GM18499 (cell line): Measurements from ENCODE around the gene VGLL1.
A peak's percentile ranks its signal among the peaks of the same experiment; 100 is the strongest.

Experiments
- ATAC-seq: cut with Tn5 transposase; IDR thresholded peaks from one replicate; pipeline ENCODE4 v1.9.1; 2021; ENCODE audit warnings: moderate number of reproducible peaks; ENCODE audit not compliant: insufficient read depth, unreplicated experiment

Gene VGLL1

GRCh38 chrX:136531951-136532350 lies at the start of gene VGLL1:
Gene VGLL1 (plus strand): TSS chrX:136532215. CDS start chrX:136536021, 3,806 bp downstream.
- ATAC-seq: no peak

- ATAC-seq: no peak
Observed at GRCh38 chrX:136487647-136488046, 44.4 kb upstream of the VGLL1 start, which contains the start of gene BRS3. Gene BRS3 (plus strand): TSS chrX:136487947. CDS start chrX:136488115, 168 bp downstream.

DNA sequence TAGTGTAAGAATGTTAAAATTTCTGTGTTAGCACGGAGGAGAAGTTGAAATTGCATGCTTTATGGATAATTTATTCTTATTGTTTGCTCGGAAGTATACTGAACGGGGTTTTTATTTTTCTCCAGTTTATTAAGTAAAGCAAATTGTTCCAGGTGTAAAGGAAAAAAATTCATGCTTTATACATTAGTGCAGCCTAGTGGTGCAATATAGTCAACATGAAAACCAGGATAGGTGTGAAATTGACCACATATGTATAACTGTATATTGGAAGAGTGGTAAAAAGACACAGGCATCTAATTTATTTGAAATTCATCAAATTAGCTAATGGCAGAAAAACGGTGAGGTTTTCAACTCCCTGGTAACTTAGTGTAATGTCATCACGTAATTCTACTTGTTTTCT lies 43.3 kb upstream of the VGLL1 start:
- no peak for ATAC-seq

- ATAC-seq: no peak
Observed at GRCh38 chrX:136491832-136492231, 40.2 kb upstream of the VGLL1 start.

GRCh38 chrX:136493011-136493410 lies 39.0 kb upstream of the VGLL1 start:
- ATAC-seq: no peak

DNA sequence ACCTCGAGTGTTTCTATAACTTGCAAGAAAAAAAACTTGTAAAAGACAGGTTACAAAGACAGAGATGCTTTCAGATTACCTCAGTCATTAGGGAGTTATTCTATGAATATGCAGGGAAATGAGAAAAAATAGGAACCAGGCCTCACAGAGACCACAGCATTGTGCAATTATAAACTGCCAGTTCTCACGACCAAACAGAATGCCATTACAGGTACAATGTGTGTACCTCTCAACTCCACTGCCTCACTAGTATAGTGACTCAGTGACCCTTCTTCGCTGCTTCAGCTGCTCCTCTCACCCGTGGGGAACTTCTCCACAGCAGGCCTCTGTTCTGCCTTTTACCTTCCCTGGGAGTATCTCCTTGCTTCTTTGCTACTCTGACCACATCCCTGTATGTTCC lies 37.0 kb upstream of the VGLL1 start:
- ATAC-seq: no peak

DNA sequence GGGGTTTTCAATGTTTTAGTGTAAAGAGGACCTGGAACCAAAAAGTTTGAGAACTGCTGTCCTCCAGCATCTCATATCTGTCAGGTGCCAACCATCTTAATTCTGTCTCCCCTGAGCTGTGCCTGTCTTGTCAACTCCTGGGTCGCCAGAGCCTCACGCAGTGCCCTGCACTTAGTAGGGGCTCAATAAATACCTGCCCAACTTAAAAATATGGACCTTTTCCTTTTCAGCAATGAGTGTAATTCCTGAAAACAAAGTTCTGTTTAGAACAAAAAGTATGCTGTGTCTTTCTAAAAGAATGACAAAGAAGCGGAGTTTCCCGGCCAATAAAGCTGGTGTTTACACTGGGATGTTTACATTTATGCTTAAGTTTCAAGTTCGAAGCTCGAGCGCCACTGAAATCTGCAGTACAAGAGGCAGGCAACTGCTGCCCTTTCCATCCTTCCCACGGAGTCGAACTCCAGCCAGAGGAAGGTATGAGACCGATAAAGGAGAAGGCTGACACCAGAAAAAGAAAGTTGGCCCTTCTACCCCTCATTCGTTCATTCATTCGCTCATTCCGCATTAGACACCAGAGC lies 35.7 kb upstream of the VGLL1 start:
- ATAC-seq: no peak

- peak; percentile 37 for ATAC-seq
Observed at GRCh38 chrX:136496764-136497555, 35.1 kb upstream of the VGLL1 start.

DNA sequence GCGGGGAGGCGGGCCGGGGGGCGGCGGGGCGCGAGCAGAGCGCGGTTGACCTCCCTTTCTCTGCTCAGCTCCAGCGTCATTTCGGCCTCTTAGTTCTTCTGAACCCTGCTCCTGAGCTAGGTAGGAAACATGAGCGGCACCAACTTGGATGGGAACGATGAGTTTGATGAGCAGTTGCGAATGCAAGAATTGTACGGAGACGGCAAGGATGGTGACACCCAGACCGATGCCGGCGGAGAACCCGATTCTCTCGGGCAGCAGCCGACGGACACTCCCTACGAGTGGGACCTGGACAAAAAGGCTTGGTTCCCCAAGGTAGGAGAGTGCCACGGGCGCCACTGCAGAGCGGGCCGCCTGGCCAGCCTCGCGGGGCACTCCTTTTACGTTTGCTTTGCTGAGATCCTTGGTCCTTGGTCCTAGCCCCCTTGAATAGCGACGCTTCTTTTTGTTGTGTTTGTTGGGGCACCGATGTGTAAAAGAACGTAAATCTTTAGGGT lies 34.4 kb upstream of the VGLL1 start, which contains the start of gene HTATSF1:
TSS of gene HTATSF1 (plus strand) at position 37 of the 497 bp plus-strand sequence. CDS start at position 130, 93 bp downstream.
- peak; percentile 17 for ATAC-seq

DNA sequence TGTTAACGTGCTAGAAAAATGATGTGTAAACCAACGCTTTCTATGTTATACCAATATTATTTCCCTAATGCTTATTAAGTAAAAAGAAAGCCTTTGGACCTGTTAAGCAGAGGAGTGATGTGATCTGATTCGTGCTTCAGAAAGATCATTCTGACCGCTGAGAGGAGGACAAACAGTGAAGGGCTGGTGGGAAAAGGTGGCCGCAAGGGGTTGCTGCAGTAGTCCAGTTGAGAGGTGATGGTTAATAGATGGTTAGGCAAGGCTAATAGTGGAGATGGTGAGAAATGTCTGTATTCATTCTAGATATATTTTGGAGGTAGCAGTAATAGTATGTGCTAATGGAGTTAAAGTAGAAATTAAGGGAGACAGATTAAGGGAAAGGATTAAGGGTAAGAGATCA lies 12.9 kb upstream of the VGLL1 start:
- ATAC-seq: no peak

DNA sequence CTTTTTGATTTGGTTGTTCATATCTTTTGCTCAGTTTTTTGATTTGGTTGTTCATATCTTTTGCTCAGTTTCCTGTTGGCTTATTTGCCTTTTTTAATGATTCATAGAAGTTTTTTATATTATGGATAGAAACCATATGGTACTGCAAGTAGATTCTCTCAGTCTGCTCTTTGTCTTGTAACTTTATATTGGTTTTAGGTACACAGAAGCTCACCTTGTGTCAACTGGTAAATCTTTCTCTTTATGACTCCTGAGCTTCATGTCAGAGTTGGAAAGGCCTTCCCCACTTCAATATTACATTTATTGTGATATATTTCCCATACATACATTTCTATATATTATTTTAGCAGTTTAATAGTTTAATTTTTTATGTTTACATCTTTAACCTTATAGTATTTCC lies 8.2 kb upstream of the VGLL1 start:
- ATAC-seq: no peak

DNA sequence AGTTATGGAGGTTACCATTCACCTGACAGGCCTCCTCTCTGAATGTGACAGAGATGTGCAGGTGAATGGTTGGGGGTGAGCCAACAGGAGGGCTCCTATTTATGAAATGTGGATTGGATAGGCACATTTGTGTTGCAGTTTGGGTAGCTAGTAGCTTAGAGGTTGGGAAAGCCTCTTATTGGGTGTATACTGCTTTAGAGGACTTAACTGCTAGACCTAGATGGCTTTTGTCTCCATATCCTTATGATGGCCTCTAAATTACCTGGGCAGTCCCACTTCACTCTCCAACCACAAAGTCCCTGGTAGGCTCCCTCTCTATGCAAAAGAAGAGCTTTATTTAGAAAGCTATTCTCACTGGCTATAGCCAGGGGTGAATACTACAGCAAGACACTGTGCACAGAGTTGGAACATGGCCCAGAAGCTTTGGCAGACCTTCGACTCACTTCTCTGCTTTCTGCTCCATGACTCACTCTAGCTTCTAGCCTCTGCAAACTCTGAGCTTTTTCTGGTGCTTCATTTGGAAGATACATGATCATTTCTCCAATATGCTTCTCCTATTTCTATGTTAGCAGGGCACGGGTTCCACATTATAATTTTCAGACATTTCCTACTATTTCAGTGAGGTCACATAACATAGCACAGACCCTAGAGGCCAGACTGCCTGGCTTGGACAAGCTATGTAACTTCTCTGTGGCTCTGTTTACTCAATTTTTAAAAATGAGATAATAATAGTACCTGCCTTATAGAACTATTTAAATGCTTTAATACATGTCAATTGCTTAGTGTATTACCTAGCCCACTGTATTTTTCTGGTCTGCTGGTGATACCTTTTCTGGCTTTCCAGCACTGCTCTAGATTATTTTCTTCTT lies 6.0 kb upstream of the VGLL1 start:
- ATAC-seq: no peak

DNA sequence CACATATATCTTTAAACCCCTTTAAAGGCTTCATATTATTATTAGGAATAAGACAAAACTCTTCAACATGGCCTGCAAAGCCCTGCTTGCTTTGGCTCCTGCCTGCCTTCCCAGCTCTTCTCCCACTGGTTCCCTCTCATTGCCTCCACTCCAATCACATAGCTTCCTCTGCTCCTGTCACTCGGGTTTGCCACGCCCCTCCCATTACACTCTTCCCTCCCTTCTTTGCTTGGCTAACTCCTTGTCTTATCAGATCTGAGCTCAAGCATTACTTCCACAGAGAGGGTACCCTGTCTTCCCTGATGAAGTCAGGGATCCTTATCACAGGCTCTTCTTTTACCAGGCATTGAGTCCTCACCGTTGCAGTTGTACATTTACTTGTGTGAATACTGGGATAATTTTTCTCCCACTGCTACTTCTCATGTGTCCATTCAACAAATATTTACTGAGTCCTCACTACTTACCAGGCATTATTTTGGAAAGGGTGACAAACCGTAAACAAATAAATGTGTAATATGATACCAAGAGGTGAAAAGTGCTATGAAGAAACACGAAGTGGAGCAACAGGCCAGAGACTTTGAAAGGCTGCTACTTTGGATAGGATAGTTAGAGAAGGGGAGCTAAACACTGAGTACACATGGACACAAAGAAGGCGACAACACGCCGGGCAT lies 3.2 kb upstream of the VGLL1 start:
- ATAC-seq: no peak

- no peak for ATAC-seq
Observed at GRCh38 chrX:136529795-136530194, 2.2 kb upstream of the VGLL1 start.

GRCh38 chrX:136534131-136534530 lies 2.1 kb downstream of the VGLL1 start:
- no peak for ATAC-seq

- no peak for ATAC-seq
Observed at GRCh38 chrX:136538811-136539210, 6.8 kb downstream of the VGLL1 start.

GRCh38 chrX:136540226-136540625 lies 8.2 kb downstream of the VGLL1 start:
- ATAC-seq: no peak

DNA sequence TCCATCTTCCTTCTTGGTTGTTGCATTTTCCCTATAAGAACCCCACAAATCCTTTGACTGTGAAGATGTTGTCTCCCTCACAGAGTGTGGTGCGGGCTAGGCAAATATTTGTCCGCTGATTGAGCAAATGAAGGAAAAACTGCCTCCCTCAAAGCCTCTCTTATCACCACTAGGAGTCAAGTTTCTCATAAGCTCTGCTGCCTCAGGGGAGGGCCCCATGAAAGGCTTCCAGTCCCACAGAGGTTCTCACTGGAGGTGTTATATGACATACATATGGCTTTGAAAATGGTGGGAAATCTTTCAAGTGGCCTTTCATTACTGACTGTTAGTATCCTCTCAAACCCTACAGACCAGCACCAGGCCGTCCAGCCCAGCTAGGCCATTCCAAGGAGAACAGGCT lies 9.3 kb downstream of the VGLL1 start:
- no peak for ATAC-seq

DNA sequence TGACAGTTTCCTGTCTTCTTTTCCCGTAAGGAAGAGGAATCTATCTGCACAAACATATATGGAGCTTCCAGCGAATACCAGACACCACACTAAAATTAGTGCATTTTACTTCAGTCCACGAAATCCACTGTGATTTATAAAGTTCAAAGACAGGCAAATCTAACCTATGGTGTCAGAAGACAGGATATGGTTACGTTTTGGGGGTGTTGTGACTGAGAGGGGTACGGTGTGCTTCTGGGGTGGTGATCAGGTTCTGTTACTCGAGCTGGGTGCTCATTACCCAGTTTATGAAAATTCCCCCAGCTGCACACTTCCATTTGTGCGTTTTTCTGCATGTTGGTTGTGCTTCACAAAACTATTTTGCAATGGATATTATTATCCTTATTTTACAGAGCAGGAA lies 10.3 kb downstream of the VGLL1 start:
- no peak for ATAC-seq

- ATAC-seq: no peak
Observed at GRCh38 chrX:136546371-136546781, 14.4 kb downstream of the VGLL1 start.
